Progenitor cell of endocrine pancreas (in vitro differentiated cells): ENCODE measurements around the gene LGI4. TPM values are rescaled to one million over a fixed set of nuclear protein-coding genes. Genes with fewer than 3 reads are reported as not detected.

Experiments used
- DNase-seq: peaks from one replicate; pipeline ENCODE4 v3.0.0; 2021; ENCODE audit warnings: low spot score; ENCODE audit not compliant: unreplicated experiment
- H3K27ac Mint-ChIP-seq: 2 replicates; pipeline ENCODE4 v1.8.0; 2021; ENCODE audit warnings: mild to moderate bottlenecking, moderate library complexity, mixed read lengths
- H3K27me3 Mint-ChIP-seq: 2 replicates; pipeline ENCODE4 v1.8.0; 2021; ENCODE audit warnings: mixed read lengths
- H3K36me3 Mint-ChIP-seq: 2 replicates; pipeline ENCODE4 v1.8.0; 2022; ENCODE audit warnings: mixed read lengths; ENCODE audit not compliant: insufficient read depth
- H3K4me1 Mint-ChIP-seq: 2 replicates; pipeline ENCODE4 v1.8.0; 2021; ENCODE audit warnings: low read depth, mixed read lengths
- H3K4me3 Mint-ChIP-seq: 2 replicates; pipeline ENCODE4 v1.8.0; 2021; ENCODE audit warnings: low read depth, mild to moderate bottlenecking, moderate library complexity, mixed read lengths
- H3K9me3 Mint-ChIP-seq: 2 replicates; pipeline ENCODE4 v1.8.0; 2021; ENCODE audit warnings: low read depth, mixed read lengths
- CTCF ChIP-seq: fragments of 200-600 bp; sonication (generic); IDR thresholded peaks from one replicate; pipeline ENCODE4 v1.5.0; 2021; ENCODE audit warnings: antibody characterized with exemption, mild to moderate bottlenecking; ENCODE audit not compliant: unreplicated experiment
- total RNA-seq: library from RNA; stranded (reverse); gene quantifications from 2 replicates; pipeline ENCODE4 v1.2.1, GENCODE V29; 2021

The LGI4 gene
- total RNA-seq, 1 donor from 2014 or later: not detected

GRCh38 chr19:35177377-35178274, 42.8 kb upstream of the LGI4 start:
- no peak for TF ChIP-seq CTCF
- H3K27ac Mint-ChIP-seq: no peak overlapping the region
- no peak for DNase-seq
- peaks cover 3% of the 10 kb centered on the region for H3K9me3 Mint-ChIP-seq
- peaks cover 13% of the 10 kb centered on the region for H3K27me3 Mint-ChIP-seq
- H3K36me3 Mint-ChIP-seq: no peaks in the 10 kb centered on the region
- no peak overlapping the region for H3K4me3 Mint-ChIP-seq
- H3K4me1 Mint-ChIP-seq: no peaks in the 10 kb centered on the region

GRCh38 chr19:35176181-35176570, 41.3 kb upstream of the LGI4 start:
- Mint-ChIP-seq H3K9me3 (peaks cover 3% of the 10 kb centered on the region), H3K4me3 (no peak overlapping the region), H3K27me3 (peaks cover 13% of the 10 kb centered on the region), H3K4me1 (no peaks in the 10 kb centered on the region), H3K27ac (no peak overlapping the region), H3K36me3 (no peaks in the 10 kb centered on the region)
- TF ChIP-seq CTCF: no peak
- no peak for DNase-seq

- Mint-ChIP-seq H3K4me1 (peaks cover under 1% of the 10 kb centered on the region), H3K27ac (no peak overlapping the region), H3K36me3 (no peaks in the 10 kb centered on the region), H3K9me3 (peaks cover 3% of the 10 kb centered on the region), H3K4me3 (no peak overlapping the region), H3K27me3 (peaks cover 9% of the 10 kb centered on the region)
- DNase-seq: no peak
- TF ChIP-seq CTCF: no peak
Measured at GRCh38 chr19:35174226-35174625, 39.4 kb upstream of the LGI4 start.

- Mint-ChIP-seq H3K4me3 (no peak overlapping the region), H3K4me1 (peaks cover 1% of the 10 kb centered on the region)
- no peak for DNase-seq
Measured at GRCh38 chr19:35171730-35172129, 36.9 kb upstream of the LGI4 start.

More at GRCh38 chr19:35171730-35172129, 36.9 kb upstream of the LGI4 start:
- no peak overlapping the region for H3K27ac Mint-ChIP-seq
- H3K27me3 Mint-ChIP-seq: peaks cover 3% of the 10 kb centered on the region
- no peak for TF ChIP-seq CTCF
- H3K36me3 Mint-ChIP-seq: no peaks in the 10 kb centered on the region
- H3K9me3 Mint-ChIP-seq: no peaks in the 10 kb centered on the region
